ENCODE results near the gene RNF128.

Gene RNF128

GRCh38 chrX:106731590-106731989 lies 5.1 kb downstream of the RNF128 start:
- in situ Hi-C loops (cut with HindIII; ENCODE audit: low pct_ligation_motif_present, low sequenced_read_pairs): no loop called here
- H3K27me3 ChIP-seq (replicated peaks): no peaks in the 10 kb centered on the region
- no peak overlapping the region for H3K4me3 ChIP-seq (ENCODE audit: low read depth, low read length)
- no peak overlapping the region for H3K27ac ChIP-seq
- no peak for TF ChIP-seq CTCF (IDR thresholded peaks at IDR 0.05; ENCODE audit: low read depth, low read length, missing control alignments)
- H3K36me3 ChIP-seq (replicated peaks): no peaks in the 10 kb centered on the region
- no peak for DNase-seq

GRCh38 chrX:106734827-106735226 lies 8.3 kb downstream of the RNF128 start:
- no peak overlapping the region for H3K27ac ChIP-seq
- no peak overlapping the region for H3K4me3 ChIP-seq (ENCODE audit: low read depth, low read length)
- no peaks in the 10 kb centered on the region for H3K36me3 ChIP-seq (replicated peaks)
- no peak for DNase-seq
- H3K27me3 ChIP-seq (replicated peaks): no peaks in the 10 kb centered on the region
- no peak for TF ChIP-seq CTCF (IDR thresholded peaks at IDR 0.05; ENCODE audit: low read depth, low read length, missing control alignments)
- in situ Hi-C loops (cut with HindIII; ENCODE audit: low pct_ligation_motif_present, low sequenced_read_pairs): no loop called here

GRCh38 chrX:106740193-106740780 lies 13.8 kb downstream of the RNF128 start:
- in situ Hi-C loops (cut with HindIII; ENCODE audit: low pct_ligation_motif_present, low sequenced_read_pairs): no loop called here
- H3K27ac ChIP-seq: no peak overlapping the region
- no peaks in the 10 kb centered on the region for H3K36me3 ChIP-seq (replicated peaks)
- no peak for TF ChIP-seq CTCF (IDR thresholded peaks at IDR 0.05; ENCODE audit: low read depth, low read length, missing control alignments)
- no peak for DNase-seq
- H3K27me3 ChIP-seq (replicated peaks): no peaks in the 10 kb centered on the region
- H3K4me3 ChIP-seq (ENCODE audit: low read depth, low read length): no peak overlapping the region

GRCh38 chrX:106742193-106742592 lies 15.7 kb downstream of the RNF128 start:
- H3K36me3 ChIP-seq (replicated peaks): no peaks in the 10 kb centered on the region
- H3K4me3 ChIP-seq (ENCODE audit: low read depth, low read length): no peak overlapping the region
- in situ Hi-C loops (cut with HindIII; ENCODE audit: low pct_ligation_motif_present, low sequenced_read_pairs): no loop called here
- H3K27me3 ChIP-seq (replicated peaks): no peaks in the 10 kb centered on the region
- no peak overlapping the region for H3K27ac ChIP-seq
- no peak for DNase-seq
- TF ChIP-seq CTCF (IDR thresholded peaks at IDR 0.05; ENCODE audit: low read depth, low read length, missing control alignments): no peak

- Histone ChIP-seq H3K4me3 (ENCODE audit: low read depth, low read length) (no peak overlapping the region), H3K36me3 (replicated peaks) (no peaks in the 10 kb centered on the region), H3K27ac (no peak overlapping the region), H3K27me3 (replicated peaks) (no peaks in the 10 kb centered on the region)
- in situ Hi-C loops (cut with HindIII; ENCODE audit: low pct_ligation_motif_present, low sequenced_read_pairs): no loop called here
- TF ChIP-seq CTCF (IDR thresholded peaks at IDR 0.05; ENCODE audit: low read depth, low read length, missing control alignments): no peak
- DNase-seq: no peak
These were observed 16.3 kb downstream of the RNF128 start for GRCh38 chrX:106742805-106743204.

- in situ Hi-C loops (cut with HindIII; ENCODE audit: low pct_ligation_motif_present, low sequenced_read_pairs): no loop called here
- no peak for DNase-seq
These were observed 21.9 kb downstream of the RNF128 start for GRCh38 chrX:106748377-106748776.

More at GRCh38 chrX:106748377-106748776, 21.9 kb downstream of the RNF128 start:
- Histone ChIP-seq H3K4me3 (ENCODE audit: low read depth, low read length) (no peak overlapping the region), H3K27ac (no peak overlapping the region), H3K27me3 (replicated peaks) (no peaks in the 10 kb centered on the region), H3K36me3 (replicated peaks) (no peaks in the 10 kb centered on the region)
- TF ChIP-seq CTCF (IDR thresholded peaks at IDR 0.05; ENCODE audit: low read depth, low read length, missing control alignments): no peak

Data from brain microvascular endothelial cell (primary cell).